Liver (tissue), 3 donors: ENCODE results near the gene OR52I1.

Source experiments
- EGR1 ChIP-seq, 2 donors: IDR thresholded peaks; 2 replicates each; pipeline ENCODE4 v1.6.1; 2016 to 2018; ENCODE audit warnings: antibody characterized with exemption in 2 of 2, low read depth in 2 of 2
- FOXA1 ChIP-seq: IDR thresholded peaks from 2 replicates; pipeline ENCODE4 v1.6.1; 2016; ENCODE audit warnings: antibody characterized with exemption
- HNF4G ChIP-seq: IDR thresholded peaks from 2 replicates; pipeline ENCODE4 v1.6.1; 2016; ENCODE audit warnings: antibody characterized with exemption
- SP1 ChIP-seq: IDR thresholded peaks from 2 replicates; pipeline ENCODE4 v1.6.1; 2018; ENCODE audit warnings: antibody characterized with exemption, mild to moderate bottlenecking
- YY1 ChIP-seq: IDR thresholded peaks from 2 replicates; pipeline ENCODE4 v1.6.1; 2016; ENCODE audit warnings: antibody characterized with exemption, mild to moderate bottlenecking
- TF ChIP-seq, protein P1 (sequence below): fragments of 150-350 bp; IDR thresholded peaks from 2 replicates; pipeline ENCODE4 v1.5.1; 2017; ENCODE audit warnings: improper control_type of control experiment, low read depth, low read length; ENCODE audit not compliant: missing input control
- TF ChIP-seq, protein P2 (sequence below): IDR thresholded peaks from 2 replicates; pipeline ENCODE4 v1.6.1; 2016; ENCODE audit warnings: antibody characterized with exemption
- TF ChIP-seq, protein P3 (sequence below): IDR thresholded peaks from 2 replicates; pipeline ENCODE4 v1.6.1; 2016; ENCODE audit warnings: antibody characterized with exemption, mild to moderate bottlenecking
- donor health status: healthy.
- donor health status: healthy.

DNA sequence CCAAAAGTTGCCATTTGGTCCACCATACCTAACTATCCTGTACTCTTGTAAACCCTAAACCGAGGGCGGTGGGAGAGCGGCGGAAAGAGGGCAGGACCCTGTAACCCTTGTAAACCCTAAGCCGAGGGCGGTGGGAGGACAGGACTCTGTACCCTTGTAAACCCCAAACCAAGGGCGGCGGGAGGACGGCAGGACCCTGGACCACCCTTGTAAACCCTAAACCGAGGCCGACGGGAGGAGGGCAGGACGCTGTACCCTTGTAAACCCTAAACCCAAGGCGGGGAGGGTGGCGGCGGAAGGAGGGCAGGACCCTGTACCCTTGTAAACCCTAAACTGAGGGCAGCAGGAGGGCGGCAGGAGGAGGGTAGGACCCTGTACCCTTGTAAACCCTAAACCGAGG, 24.8 kb upstream of the OR52I1 start:
- TF ChIP-seq YY1 (no peak), SP1 (no peak), FOXA1 (no peak), HNF4G (no peak), EGR1 (IDR thresholded peaks at IDR 0.05; ENCODE audit: low read depth in 2 of 2) (no peak)
- TF ChIP-seq, protein P1, sequence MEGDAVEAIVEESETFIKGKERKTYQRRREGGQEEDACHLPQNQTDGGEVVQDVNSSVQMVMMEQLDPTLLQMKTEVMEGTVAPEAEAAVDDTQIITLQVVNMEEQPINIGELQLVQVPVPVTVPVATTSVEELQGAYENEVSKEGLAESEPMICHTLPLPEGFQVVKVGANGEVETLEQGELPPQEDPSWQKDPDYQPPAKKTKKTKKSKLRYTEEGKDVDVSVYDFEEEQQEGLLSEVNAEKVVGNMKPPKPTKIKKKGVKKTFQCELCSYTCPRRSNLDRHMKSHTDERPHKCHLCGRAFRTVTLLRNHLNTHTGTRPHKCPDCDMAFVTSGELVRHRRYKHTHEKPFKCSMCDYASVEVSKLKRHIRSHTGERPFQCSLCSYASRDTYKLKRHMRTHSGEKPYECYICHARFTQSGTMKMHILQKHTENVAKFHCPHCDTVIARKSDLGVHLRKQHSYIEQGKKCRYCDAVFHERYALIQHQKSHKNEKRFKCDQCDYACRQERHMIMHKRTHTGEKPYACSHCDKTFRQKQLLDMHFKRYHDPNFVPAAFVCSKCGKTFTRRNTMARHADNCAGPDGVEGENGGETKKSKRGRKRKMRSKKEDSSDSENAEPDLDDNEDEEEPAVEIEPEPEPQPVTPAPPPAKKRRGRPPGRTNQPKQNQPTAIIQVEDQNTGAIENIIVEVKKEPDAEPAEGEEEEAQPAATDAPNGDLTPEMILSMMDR = no peak
- TF ChIP-seq, protein P2, sequence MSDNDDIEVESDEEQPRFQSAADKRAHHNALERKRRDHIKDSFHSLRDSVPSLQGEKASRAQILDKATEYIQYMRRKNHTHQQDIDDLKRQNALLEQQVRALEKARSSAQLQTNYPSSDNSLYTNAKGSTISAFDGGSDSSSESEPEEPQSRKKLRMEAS = no peak
- TF ChIP-seq, protein P3, sequence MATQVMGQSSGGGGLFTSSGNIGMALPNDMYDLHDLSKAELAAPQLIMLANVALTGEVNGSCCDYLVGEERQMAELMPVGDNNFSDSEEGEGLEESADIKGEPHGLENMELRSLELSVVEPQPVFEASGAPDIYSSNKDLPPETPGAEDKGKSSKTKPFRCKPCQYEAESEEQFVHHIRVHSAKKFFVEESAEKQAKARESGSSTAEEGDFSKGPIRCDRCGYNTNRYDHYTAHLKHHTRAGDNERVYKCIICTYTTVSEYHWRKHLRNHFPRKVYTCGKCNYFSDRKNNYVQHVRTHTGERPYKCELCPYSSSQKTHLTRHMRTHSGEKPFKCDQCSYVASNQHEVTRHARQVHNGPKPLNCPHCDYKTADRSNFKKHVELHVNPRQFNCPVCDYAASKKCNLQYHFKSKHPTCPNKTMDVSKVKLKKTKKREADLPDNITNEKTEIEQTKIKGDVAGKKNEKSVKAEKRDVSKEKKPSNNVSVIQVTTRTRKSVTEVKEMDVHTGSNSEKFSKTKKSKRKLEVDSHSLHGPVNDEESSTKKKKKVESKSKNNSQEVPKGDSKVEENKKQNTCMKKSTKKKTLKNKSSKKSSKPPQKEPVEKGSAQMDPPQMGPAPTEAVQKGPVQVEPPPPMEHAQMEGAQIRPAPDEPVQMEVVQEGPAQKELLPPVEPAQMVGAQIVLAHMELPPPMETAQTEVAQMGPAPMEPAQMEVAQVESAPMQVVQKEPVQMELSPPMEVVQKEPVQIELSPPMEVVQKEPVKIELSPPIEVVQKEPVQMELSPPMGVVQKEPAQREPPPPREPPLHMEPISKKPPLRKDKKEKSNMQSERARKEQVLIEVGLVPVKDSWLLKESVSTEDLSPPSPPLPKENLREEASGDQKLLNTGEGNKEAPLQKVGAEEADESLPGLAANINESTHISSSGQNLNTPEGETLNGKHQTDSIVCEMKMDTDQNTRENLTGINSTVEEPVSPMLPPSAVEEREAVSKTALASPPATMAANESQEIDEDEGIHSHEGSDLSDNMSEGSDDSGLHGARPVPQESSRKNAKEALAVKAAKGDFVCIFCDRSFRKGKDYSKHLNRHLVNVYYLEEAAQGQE = no peak
